ENCODE measurements around the gene SLC2A6.

The SLC2A6 gene

GRCh38 chr9:133441571-133441970 is 37.3 kb downstream of the SLC2A6 start:
- H3K36me3 ChIP-seq (ENCODE audit: insufficient read depth, low read length) = no peaks in the 10 kb centered on the region
- H3K9ac ChIP-seq (ENCODE audit: low read depth, low read length, poor library complexity, severe bottlenecking) = peak overlapping the region; percentile 27
- H3K9me2 ChIP-seq (replicated peaks; ENCODE audit: low read depth, low read length) = no peaks in the 10 kb centered on the region
- no peak overlapping the region for H3K4me2 ChIP-seq (ENCODE audit: low read depth, low read length, poor library complexity, severe bottlenecking)
- H3K27me3 ChIP-seq (ENCODE audit: insufficient read depth, low read length, poor library complexity, severe bottlenecking) = no peaks in the 10 kb centered on the region
- no peaks in the 10 kb centered on the region for H4K20me1 ChIP-seq (ENCODE audit: insufficient read depth, low read length, poor library complexity, severe bottlenecking)
- H3F3A ChIP-seq (ENCODE audit: low read depth) = no peaks in the 10 kb centered on the region
- H3K4me1 ChIP-seq (ENCODE audit: insufficient read depth, low read length, poor library complexity, severe bottlenecking) = peaks cover 6% of the 10 kb centered on the region
- no peak overlapping the region for H3K4me3 ChIP-seq (ENCODE audit: low read length, poor library complexity, severe bottlenecking)
- H3K79me2 ChIP-seq (ENCODE audit: insufficient read depth, low read length) = no peaks in the 10 kb centered on the region
- H2AFZ ChIP-seq (ENCODE audit: low read length) = no peak overlapping the region
- no peaks in the 10 kb centered on the region for H3K9me3 ChIP-seq (ENCODE audit: insufficient read depth, low read depth, low read length)
- no peak for TF ChIP-seq EZH2phosphoT487 (IDR thresholded peaks at IDR 0.05; ENCODE audit: borderline replicate concordance)
- TF ChIP-seq CTCF (conservative IDR thresholded peaks at IDR 0.05; ENCODE audit: low read length) = no peak

GRCh38 chr9:133440874-133441273 is 38.0 kb downstream of the SLC2A6 start:
- no peak overlapping the region for H2AFZ ChIP-seq (ENCODE audit: low read length)
- no peak overlapping the region for H3K4me2 ChIP-seq (ENCODE audit: low read depth, low read length, poor library complexity, severe bottlenecking)
- H3K36me3 ChIP-seq (ENCODE audit: insufficient read depth, low read length) = no peaks in the 10 kb centered on the region
- H3F3A ChIP-seq (ENCODE audit: low read depth) = no peaks in the 10 kb centered on the region
- no peaks in the 10 kb centered on the region for H3K9me2 ChIP-seq (replicated peaks; ENCODE audit: low read depth, low read length)
- no peaks in the 10 kb centered on the region for H4K20me1 ChIP-seq (ENCODE audit: insufficient read depth, low read length, poor library complexity, severe bottlenecking)
- TF ChIP-seq EZH2phosphoT487 (IDR thresholded peaks at IDR 0.05; ENCODE audit: borderline replicate concordance) (no peak), CTCF (conservative IDR thresholded peaks at IDR 0.05; ENCODE audit: low read length) (no peak)
- H3K4me3 ChIP-seq (ENCODE audit: low read length, poor library complexity, severe bottlenecking) = no peak overlapping the region
- H3K27me3 ChIP-seq (ENCODE audit: insufficient read depth, low read length, poor library complexity, severe bottlenecking) = no peaks in the 10 kb centered on the region
- no peaks in the 10 kb centered on the region for H3K9me3 ChIP-seq (ENCODE audit: insufficient read depth, low read depth, low read length)
- no peaks in the 10 kb centered on the region for H3K79me2 ChIP-seq (ENCODE audit: insufficient read depth, low read length)
- no peak overlapping the region for H3K9ac ChIP-seq (ENCODE audit: low read depth, low read length, poor library complexity, severe bottlenecking)
- H3K4me1 ChIP-seq (ENCODE audit: insufficient read depth, low read length, poor library complexity, severe bottlenecking) = peaks cover 6% of the 10 kb centered on the region

GRCh38 chr9:133439337-133439736 is 39.6 kb downstream of the SLC2A6 start:
- TF ChIP-seq EZH2phosphoT487 (IDR thresholded peaks at IDR 0.05; ENCODE audit: borderline replicate concordance) (no peak), CTCF (conservative IDR thresholded peaks at IDR 0.05; ENCODE audit: low read length) (no peak)
- Histone ChIP-seq H3K4me2 (ENCODE audit: low read depth, low read length, poor library complexity, severe bottlenecking) (no peak overlapping the region), H3K36me3 (ENCODE audit: insufficient read depth, low read length) (no peaks in the 10 kb centered on the region), H3F3A (ENCODE audit: low read depth) (no peaks in the 10 kb centered on the region), H3K79me2 (ENCODE audit: insufficient read depth, low read length) (no peaks in the 10 kb centered on the region), H3K9me2 (replicated peaks; ENCODE audit: low read depth, low read length) (no peaks in the 10 kb centered on the region), H2AFZ (ENCODE audit: low read length) (no peak overlapping the region), H4K20me1 (ENCODE audit: insufficient read depth, low read length, poor library complexity, severe bottlenecking) (no peaks in the 10 kb centered on the region), H3K4me3 (ENCODE audit: low read length, poor library complexity, severe bottlenecking) (no peak overlapping the region), H3K4me1 (ENCODE audit: insufficient read depth, low read length, poor library complexity, severe bottlenecking) (peaks cover 6% of the 10 kb centered on the region), H3K27me3 (ENCODE audit: insufficient read depth, low read length, poor library complexity, severe bottlenecking) (no peaks in the 10 kb centered on the region), H3K9me3 (ENCODE audit: insufficient read depth, low read depth, low read length) (no peaks in the 10 kb centered on the region), H3K9ac (ENCODE audit: low read depth, low read length, poor library complexity, severe bottlenecking) (no peak overlapping the region)
